Neural progenitor cell (in vitro differentiated cells): ENCODE measurements around the gene EYA3.

Experiments
- CTCF ChIP-seq: fragments of 200-600 bp; sonication (generic); IDR thresholded peaks from 2 replicates; pipeline ENCODE4 v1.5.1; 2017; ENCODE audit warnings: antibody characterized with exemption, mild to moderate bottlenecking
- EZH2 ChIP-seq: fragments of 200-600 bp; sonication (generic); IDR thresholded peaks from 2 replicates; pipeline ENCODE4 v1.6.1; 2017; ENCODE audit warnings: antibody characterized with exemption, mild to moderate bottlenecking, moderate library complexity
- EZH2phosphoT487 ChIP-seq: fragments of 200-600 bp; sonication (generic); IDR thresholded peaks from 2 replicates; pipeline ENCODE4 v1.6.1; 2017; ENCODE audit warnings: antibody characterized with exemption

- TF ChIP-seq CTCF (no peak), EZH2phosphoT487 (no peak), EZH2 (no peak)
These were observed 152.7 kb downstream of the EYA3 start for GRCh38 chr1:27935721-27936120.
